HCT116 (cell line): ENCODE measurements around the gene MRFAP1L1.

Source experiments
- CTCF ChIP-seq, 3 experiments: fragments of 200-600 bp in 1 of 3; sonication (generic) in 1 of 3; IDR thresholded peaks in 2 of 3; conservative IDR thresholded peaks in 1 of 3; 2 replicates each; pipeline ENCODE4 v1.5.1; 2012 to 2017; ENCODE audit warnings: low read depth in 2 of 3, low read length in 2 of 3, antibody characterized with exemption in 1 of 3, borderline replicate concordance in 1 of 3, control low read depth in 1 of 3, mild to moderate bottlenecking in 1 of 3, mixed read lengths in 1 of 3, mixed run types in 1 of 3, moderate library complexity in 1 of 3; ENCODE audit not compliant: insufficient read depth in 1 of 3
- EGR1 ChIP-seq: IDR thresholded peaks from 2 replicates; pipeline ENCODE4 v1.6.1; 2012; ENCODE audit warnings: low read depth
- EZH2 ChIP-seq: fragments of 200-600 bp; sonication (generic); IDR thresholded peaks from 2 replicates; pipeline ENCODE4 v1.6.1; 2017; ENCODE audit warnings: antibody characterized with exemption, mixed run types
- EZH2phosphoT487 ChIP-seq: fragments of 200-600 bp; IDR thresholded peaks from 2 replicates; pipeline ENCODE4 v1.6.1; 2018; ENCODE audit warnings: antibody characterized with exemption, borderline replicate concordance
- POLR2A ChIP-seq: IDR thresholded peaks from 2 replicates; pipeline ENCODE4 v1.7.0; 2011; ENCODE audit warnings: borderline replicate concordance; ENCODE audit not compliant: insufficient read depth, insufficient read length; ENCODE audit errors: extremely low read depth
- POLR2AphosphoS5 ChIP-seq: IDR thresholded peaks from 2 replicates; pipeline ENCODE4 v1.6.1; 2011; ENCODE audit warnings: mild to moderate bottlenecking, low read depth, low read length, moderate library complexity
- RAD21 ChIP-seq: IDR thresholded peaks from 2 replicates; pipeline ENCODE4 v1.6.1; 2012; ENCODE audit warnings: low read depth, mild to moderate bottlenecking
- REST ChIP-seq: IDR thresholded peaks from 2 replicates; pipeline ENCODE4 v1.6.1; 2012; ENCODE audit warnings: low read depth
- SIN3A ChIP-seq: IDR thresholded peaks from 2 replicates; pipeline ENCODE4 v1.6.1; 2012; ENCODE audit warnings: low read depth
- ZBTB33 ChIP-seq: IDR thresholded peaks from 2 replicates; pipeline ENCODE4 v1.6.1; 2011; ENCODE audit warnings: mild to moderate bottlenecking, low read length, moderate library complexity; ENCODE audit not compliant: insufficient replicate concordance; ENCODE audit errors: extremely low read depth

GRCh38 chr4:6755088-6755753 lies 45.6 kb upstream of the MRFAP1L1 start:
- TF ChIP-seq CTCF (IDR thresholded peaks at IDR 0.05 in 2 of 3, conservative IDR thresholded peaks at IDR 0.05 in 1 of 3; ENCODE audit: borderline replicate concordance in 1 of 3, insufficient read depth in 1 of 3, low read depth in 2 of 3, low read length in 2 of 3) (no peak), EZH2 (no peak), ZBTB33 (no peak), POLR2AphosphoS5 (no peak), SIN3A (no peak), REST (no peak), POLR2A (no peak), EZH2phosphoT487 (no peak), RAD21 (no peak), EGR1 (no peak)
